ENCODE data around the gene OR5AK2.

DNA sequence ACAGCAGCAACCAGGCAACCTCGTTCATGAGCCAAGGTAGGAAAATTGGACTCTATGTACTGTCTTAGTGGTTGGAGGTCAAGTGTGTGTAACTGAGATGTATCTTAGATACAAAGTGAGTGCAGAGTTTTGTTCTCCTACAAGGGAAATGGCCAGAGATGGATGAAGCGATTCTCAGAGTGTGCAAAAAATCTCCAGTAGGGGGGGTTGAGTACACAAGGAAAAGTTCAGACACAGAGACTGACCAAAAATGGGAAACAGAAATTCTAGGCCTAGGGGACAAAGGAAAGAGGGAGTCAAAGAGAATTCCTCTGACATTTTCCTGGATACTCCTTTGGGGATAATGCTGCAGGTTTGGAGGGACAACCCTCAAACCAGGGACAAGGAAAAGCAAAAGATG lies 38.2 kb upstream of the OR5AK2 start:
- TF ChIP-seq, protein P1, sequence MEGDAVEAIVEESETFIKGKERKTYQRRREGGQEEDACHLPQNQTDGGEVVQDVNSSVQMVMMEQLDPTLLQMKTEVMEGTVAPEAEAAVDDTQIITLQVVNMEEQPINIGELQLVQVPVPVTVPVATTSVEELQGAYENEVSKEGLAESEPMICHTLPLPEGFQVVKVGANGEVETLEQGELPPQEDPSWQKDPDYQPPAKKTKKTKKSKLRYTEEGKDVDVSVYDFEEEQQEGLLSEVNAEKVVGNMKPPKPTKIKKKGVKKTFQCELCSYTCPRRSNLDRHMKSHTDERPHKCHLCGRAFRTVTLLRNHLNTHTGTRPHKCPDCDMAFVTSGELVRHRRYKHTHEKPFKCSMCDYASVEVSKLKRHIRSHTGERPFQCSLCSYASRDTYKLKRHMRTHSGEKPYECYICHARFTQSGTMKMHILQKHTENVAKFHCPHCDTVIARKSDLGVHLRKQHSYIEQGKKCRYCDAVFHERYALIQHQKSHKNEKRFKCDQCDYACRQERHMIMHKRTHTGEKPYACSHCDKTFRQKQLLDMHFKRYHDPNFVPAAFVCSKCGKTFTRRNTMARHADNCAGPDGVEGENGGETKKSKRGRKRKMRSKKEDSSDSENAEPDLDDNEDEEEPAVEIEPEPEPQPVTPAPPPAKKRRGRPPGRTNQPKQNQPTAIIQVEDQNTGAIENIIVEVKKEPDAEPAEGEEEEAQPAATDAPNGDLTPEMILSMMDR (IDR thresholded peaks at IDR 0.05) = no peak
- no peak for TF ChIP-seq POLR2A (IDR thresholded peaks at IDR 0.05)

Measured in transverse colon (tissue), 3 donors.